Breast epithelium (tissue), 4 donors: ENCODE results near the gene RPS2. TPM values are rescaled to one million over a fixed set of nuclear protein-coding genes. Genes with fewer than 3 reads are reported as not detected.
"Not testable (repeated sequence)": the region's sequence is repeated elsewhere in the genome, so short reads cannot be mapped to it uniquely, and the experiment has no call there.

Source experiments
- DNase-seq, 2 donors: peaks; one replicate each; pipeline ENCODE4 v3.0.0-alpha.2; 2019; ENCODE audit warnings: low spot score in 2 of 2
- H3K27ac ChIP-seq, 2 donors: fragments of 200-600 bp; sonication (generic) in 1 of 2; one replicate each; pipeline ENCODE4 v1.5.1; 2016 to 2019; ENCODE audit warnings: mild to moderate bottlenecking in 1 of 2
- H3K27me3 ChIP-seq, 2 donors: fragments of 200-600 bp; sonication (generic) in 1 of 2; one replicate each; pipeline versions ENCODE4 v1.5.1 to v1.6.0; 2017 to 2019; ENCODE audit warnings: control low read depth in 1 of 2, mild to moderate bottlenecking in 1 of 2
- H3K36me3 ChIP-seq: fragments of 200-600 bp; one replicate; pipeline ENCODE4 v1.5.1; 2019
- H3K4me1 ChIP-seq, 2 donors: fragments of 200-600 bp; sonication (generic); one replicate each; pipeline ENCODE4 v1.5.1; 2016 to 2019; ENCODE audit warnings: control low read depth in 1 of 2
- H3K4me3 ChIP-seq, 3 donors: fragments of 200-600 bp; sonication (generic); 1 replicate in 2 of 3; 2 replicates in 1 of 3; pipeline ENCODE4 v1.5.1; 2016 to 2019; ENCODE audit warnings: mild to moderate bottlenecking in 3 of 3, moderate library complexity in 2 of 3
- H3K9me3 ChIP-seq, 2 donors: fragments of 200-600 bp; sonication (generic) in 1 of 2; one replicate each; pipeline ENCODE4 v1.5.1; 2016 to 2019; ENCODE audit warnings: control low read depth in 1 of 2
- POLR2A ChIP-seq: fragments of 450-650 bp; IDR thresholded peaks from one replicate; pipeline ENCODE4 v1.6.1; 2016; ENCODE audit warnings: antibody characterized with exemption, mild to moderate bottlenecking, moderate library complexity
- POLR2AphosphoS5 ChIP-seq, 3 donors: sonication (generic); formaldehyde crosslinking; IDR thresholded peaks; one replicate each; pipeline ENCODE4 v1.6.1; 2017; ENCODE audit warnings: antibody characterized with exemption in 3 of 3
- intact Hi-C: fragments of 100-400 bp; cut with DNase I; formaldehyde crosslinking; loops from one replicate; pipeline ENCODE4 v1.15.1; 2023; ENCODE audit warnings: low total_unique reads
- total RNA-seq, 3 donors: library from RNA; depleted of rRNA; stranded (reverse); fragments of >200 nt; gene quantifications; one replicate each; pipeline ENCODE4 v1.1.0, GENCODE V29; 2016
- TF ChIP-seq, protein P1 (sequence below), 3 donors: fragments of 450-650 bp; IDR thresholded peaks; one replicate each; pipeline ENCODE4 v1.5.1; 2016 to 2017; ENCODE audit warnings: antibody characterized with exemption in 3 of 3, mild to moderate bottlenecking in 3 of 3, moderate library complexity in 3 of 3

RPS2 gene
- total RNA-seq, 3 donors from 2014 or later: 1,340 to 2,607 (median 1,661) TPM

GRCh38 chr16:1942047-1942809, 22.4 kb downstream of the RPS2 start:
- Histone ChIP-seq H3K4me3 (peak overlapping the region; percentile 74 to 86 (median 84)), H3K27me3 (no peaks in the 10 kb centered on the region), H3K4me1 (peaks cover 0 to 10% of the 10 kb centered on the region in 2 donors), H3K36me3 (no peaks in the 10 kb centered on the region), H3K27ac (peak overlapping the region; percentile 75 to 77), H3K9me3 (no peaks in the 10 kb centered on the region)
- no peak for DNase-seq
- intact Hi-C loops: no loop called here
- TF ChIP-seq POLR2AphosphoS5 (IDR thresholded peaks at IDR 0.05): no peak
- no peak for TF ChIP-seq POLR2A
- TF ChIP-seq, protein P1, sequence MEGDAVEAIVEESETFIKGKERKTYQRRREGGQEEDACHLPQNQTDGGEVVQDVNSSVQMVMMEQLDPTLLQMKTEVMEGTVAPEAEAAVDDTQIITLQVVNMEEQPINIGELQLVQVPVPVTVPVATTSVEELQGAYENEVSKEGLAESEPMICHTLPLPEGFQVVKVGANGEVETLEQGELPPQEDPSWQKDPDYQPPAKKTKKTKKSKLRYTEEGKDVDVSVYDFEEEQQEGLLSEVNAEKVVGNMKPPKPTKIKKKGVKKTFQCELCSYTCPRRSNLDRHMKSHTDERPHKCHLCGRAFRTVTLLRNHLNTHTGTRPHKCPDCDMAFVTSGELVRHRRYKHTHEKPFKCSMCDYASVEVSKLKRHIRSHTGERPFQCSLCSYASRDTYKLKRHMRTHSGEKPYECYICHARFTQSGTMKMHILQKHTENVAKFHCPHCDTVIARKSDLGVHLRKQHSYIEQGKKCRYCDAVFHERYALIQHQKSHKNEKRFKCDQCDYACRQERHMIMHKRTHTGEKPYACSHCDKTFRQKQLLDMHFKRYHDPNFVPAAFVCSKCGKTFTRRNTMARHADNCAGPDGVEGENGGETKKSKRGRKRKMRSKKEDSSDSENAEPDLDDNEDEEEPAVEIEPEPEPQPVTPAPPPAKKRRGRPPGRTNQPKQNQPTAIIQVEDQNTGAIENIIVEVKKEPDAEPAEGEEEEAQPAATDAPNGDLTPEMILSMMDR (IDR thresholded peaks at IDR 0.05): no peak

DNA sequence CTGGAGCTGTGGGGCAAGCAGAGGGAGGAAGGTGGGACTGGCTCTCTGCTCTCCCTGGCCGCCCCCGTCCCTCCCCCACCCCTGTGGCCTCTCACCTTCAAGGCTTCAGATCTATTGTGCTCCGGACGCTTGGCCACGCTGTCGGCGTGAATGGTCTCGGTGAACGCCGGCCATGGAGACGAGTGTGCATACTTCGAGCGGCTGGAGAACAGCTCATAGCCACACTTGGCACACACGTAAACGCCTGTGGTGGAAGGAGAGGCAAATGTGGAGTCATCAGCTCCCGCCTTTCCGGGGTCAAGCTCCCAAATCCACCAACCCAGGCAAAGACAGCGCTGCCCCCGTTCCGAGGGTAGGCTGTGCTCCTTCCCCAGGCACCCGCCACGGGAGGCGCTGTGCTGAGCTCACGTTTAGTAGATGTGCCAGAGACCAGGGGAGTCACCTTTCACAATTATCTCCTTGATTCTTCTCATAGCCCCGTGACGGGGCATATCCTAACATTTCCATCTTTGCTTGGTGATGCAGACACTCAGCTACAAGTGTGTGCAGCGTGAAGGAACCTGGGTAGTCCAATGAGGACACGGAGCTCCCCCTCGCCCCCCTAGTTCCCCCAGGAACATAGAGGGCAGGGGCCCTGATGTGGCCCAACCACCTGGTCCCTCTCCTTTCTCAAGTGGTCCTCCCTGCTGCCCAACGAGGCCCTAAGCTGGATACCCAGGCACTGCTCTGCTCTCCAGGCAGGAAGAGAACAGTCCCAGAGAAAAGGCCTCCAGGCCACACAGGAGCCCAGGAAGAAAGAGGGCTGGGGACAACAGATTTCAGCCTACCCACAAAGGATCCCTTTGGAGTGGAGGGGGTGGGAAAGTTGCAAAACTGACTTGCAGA, 23.2 kb downstream of the RPS2 start:
- Histone ChIP-seq H3K9me3 (no peaks in the 10 kb centered on the region), H3K36me3 (no peaks in the 10 kb centered on the region), H3K4me1 (peaks cover 0 to 10% of the 10 kb centered on the region in 2 donors), H3K4me3 (peak overlapping the region in 2 of 3 donors; percentile 74 to 86), H3K27me3 (no peaks in the 10 kb centered on the region), H3K27ac (peak overlapping the region; percentile 21 to 49)
- no peak for DNase-seq
- intact Hi-C loops: no loop called here
- TF ChIP-seq POLR2A (no peak), POLR2AphosphoS5 (IDR thresholded peaks at IDR 0.05) (no peak)
- TF ChIP-seq, protein P1 (IDR thresholded peaks at IDR 0.05): no peak

- Histone ChIP-seq H3K4me3 (no peak overlapping the region), H3K27ac (peak overlapping the region in 1 of 2 donors; percentile 49)
- no peak for DNase-seq
Measured at GRCh38 chr16:1940273-1941161, 24.1 kb downstream of the RPS2 start.

DNA sequence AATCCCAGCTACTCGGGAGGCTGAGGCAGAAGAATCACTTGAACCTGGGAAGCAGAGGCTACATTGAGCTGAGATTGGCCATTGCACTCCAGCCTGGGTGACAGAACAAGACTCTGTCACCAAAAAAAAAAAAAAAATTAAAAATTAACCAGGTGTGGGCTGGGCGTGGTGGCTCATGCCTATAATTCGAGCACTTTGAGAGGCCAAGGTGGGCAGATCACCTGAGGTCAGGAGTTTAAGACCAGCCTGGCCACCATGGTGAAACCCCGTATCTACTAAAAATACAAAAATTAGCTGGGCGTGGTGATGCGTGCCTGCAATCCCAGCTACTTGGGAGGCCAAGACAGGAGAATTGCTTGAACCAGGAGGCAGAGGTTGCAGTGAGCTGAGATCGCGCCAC, 24.8 kb downstream of the RPS2 start:
- H3K4me1 ChIP-seq, DNase-seq, H3K27me3 ChIP-seq, H3K27ac ChIP-seq, H3K4me3 ChIP-seq, H3K9me3 ChIP-seq, H3K36me3 ChIP-seq, intact Hi-C loops: not testable (repeated sequence)

More at GRCh38 chr16:1940273-1941161, 24.1 kb downstream of the RPS2 start:
- Histone ChIP-seq H3K9me3 (no peaks in the 10 kb centered on the region), H3K4me1 (peaks cover 0 to 10% of the 10 kb centered on the region in 2 donors), H3K36me3 (no peaks in the 10 kb centered on the region), H3K27me3 (no peaks in the 10 kb centered on the region)
- TF ChIP-seq POLR2AphosphoS5 (IDR thresholded peaks at IDR 0.05) (no peak), POLR2A (no peak)
- TF ChIP-seq, protein P1 (IDR thresholded peaks at IDR 0.05): no peak
- intact Hi-C loops: no loop called here

- no peak overlapping the region for H3K27ac ChIP-seq
- intact Hi-C loops: no loop called here
- no peaks in the 10 kb centered on the region for H3K27me3 ChIP-seq
- DNase-seq: no peak
- H3K36me3 ChIP-seq: no peaks in the 10 kb centered on the region
- TF ChIP-seq POLR2A (no peak), POLR2AphosphoS5 (IDR thresholded peaks at IDR 0.05) (no peak)
- TF ChIP-seq, protein P1 (IDR thresholded peaks at IDR 0.05): no peak
- H3K9me3 ChIP-seq: no peaks in the 10 kb centered on the region
- H3K4me3 ChIP-seq: no peak overlapping the region
- peaks cover 0 to 10% of the 10 kb centered on the region in 2 donors for H3K4me1 ChIP-seq
Measured at GRCh38 chr16:1938910-1939309, 25.7 kb downstream of the RPS2 start.
